Thyroid gland (tissue), 4 donors: ENCODE results near the gene AIPL1. TPM values are rescaled to one million over a fixed set of nuclear protein-coding genes. Genes with fewer than 3 reads are reported as not detected.

Experiments used
- DNase-seq, 2 donors: peaks; one replicate each; pipeline ENCODE4 v3.0.0-alpha.2; 2019
- H3K27ac ChIP-seq, 3 donors: fragments of 200-600 bp; sonication (generic); 1 replicate in 2 of 3; 2 replicates in 1 of 3; pipeline ENCODE4 v1.5.1; 2016 to 2019; ENCODE audit warnings: mild to moderate bottlenecking in 1 of 3, moderate library complexity in 1 of 3
- H3K27me3 ChIP-seq: fragments of 200-600 bp; sonication (generic); one replicate; pipeline ENCODE4 v1.5.1; 2019
- H3K36me3 ChIP-seq, 2 donors: fragments of 200-600 bp; sonication (generic); one replicate each; pipeline ENCODE4 v1.5.1; 2016 to 2019
- H3K4me1 ChIP-seq, 2 donors: fragments of 200-600 bp; sonication (generic); one replicate each; pipeline ENCODE4 v1.5.1; 2017 to 2019
- H3K4me3 ChIP-seq, 3 donors: fragments of 200-600 bp; sonication (generic); replicated peaks in 1 of 3; 1 replicate in 2 of 3; 2 replicates in 1 of 3; pipeline ENCODE4 v1.5.1; 2016; ENCODE audit warnings: mild to moderate bottlenecking in 1 of 3
- H3K9me3 ChIP-seq: fragments of 200-600 bp; sonication (generic); one replicate; pipeline ENCODE4 v1.5.1; 2017
- POLR2A ChIP-seq, 2 donors: fragments of 450-650 bp; IDR thresholded peaks; one replicate each; pipeline ENCODE4 v1.6.1; 2017; ENCODE audit warnings: antibody characterized with exemption in 2 of 2, mild to moderate bottlenecking in 2 of 2, moderate library complexity in 1 of 2
- WGBS, 2 donors: methylation state at CpG; one replicate each; pipeline ENCODE4 v1.1.5; 2017; 5-methylcytosine and 5-hydroxymethylcytosine counted together
- intact Hi-C: fragments of 100-400 bp; cut with DNase I; formaldehyde crosslinking; loops from one replicate; pipeline ENCODE4 v1.15.1; 2023
- total RNA-seq, 4 donors: library from RNA; depleted of rRNA; stranded (reverse); fragments of >200 nt; gene quantifications; one replicate each; pipeline ENCODE4 v1.2.3, GENCODE V29; 2016
- TF ChIP-seq, protein P1 (sequence below), 6 experiments: fragments of 200-600 bp in 3 of 6; fragments of 450-650 bp in 3 of 6; sonication (generic) in 3 of 6; IDR thresholded peaks; one replicate each; pipeline ENCODE4 v1.5.1; 2016 to 2019; ENCODE audit warnings: antibody characterized with exemption in 6 of 6, mild to moderate bottlenecking in 2 of 6, inconsistent platforms in 1 of 6, moderate library complexity in 1 of 6

The AIPL1 gene
- total RNA-seq, 4 donors from 2014 or later: not detected

- no peak overlapping the region for H3K4me3 ChIP-seq
- no peaks in the 10 kb centered on the region for H3K4me1 ChIP-seq
- H3K9me3 ChIP-seq: no peaks in the 10 kb centered on the region
- no peak overlapping the region for H3K27ac ChIP-seq
- WGBS, 2 donors: 76 to 78% methylated on average over 18 to 19 of the region's 19 CpGs
- H3K36me3 ChIP-seq: no peaks in the 10 kb centered on the region
- intact Hi-C loops: loop anchor here (5.0 kb wide), 2 partner anchors 86 to 106 kb away; partner anchors contain the start of gene PITPNM3
- no peak for DNase-seq
- TF ChIP-seq, protein P1, sequence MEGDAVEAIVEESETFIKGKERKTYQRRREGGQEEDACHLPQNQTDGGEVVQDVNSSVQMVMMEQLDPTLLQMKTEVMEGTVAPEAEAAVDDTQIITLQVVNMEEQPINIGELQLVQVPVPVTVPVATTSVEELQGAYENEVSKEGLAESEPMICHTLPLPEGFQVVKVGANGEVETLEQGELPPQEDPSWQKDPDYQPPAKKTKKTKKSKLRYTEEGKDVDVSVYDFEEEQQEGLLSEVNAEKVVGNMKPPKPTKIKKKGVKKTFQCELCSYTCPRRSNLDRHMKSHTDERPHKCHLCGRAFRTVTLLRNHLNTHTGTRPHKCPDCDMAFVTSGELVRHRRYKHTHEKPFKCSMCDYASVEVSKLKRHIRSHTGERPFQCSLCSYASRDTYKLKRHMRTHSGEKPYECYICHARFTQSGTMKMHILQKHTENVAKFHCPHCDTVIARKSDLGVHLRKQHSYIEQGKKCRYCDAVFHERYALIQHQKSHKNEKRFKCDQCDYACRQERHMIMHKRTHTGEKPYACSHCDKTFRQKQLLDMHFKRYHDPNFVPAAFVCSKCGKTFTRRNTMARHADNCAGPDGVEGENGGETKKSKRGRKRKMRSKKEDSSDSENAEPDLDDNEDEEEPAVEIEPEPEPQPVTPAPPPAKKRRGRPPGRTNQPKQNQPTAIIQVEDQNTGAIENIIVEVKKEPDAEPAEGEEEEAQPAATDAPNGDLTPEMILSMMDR (IDR thresholded peaks at IDR 0.05): no peak
- no peak for TF ChIP-seq POLR2A (IDR thresholded peaks at IDR 0.05)
- H3K27me3 ChIP-seq: no peaks in the 10 kb centered on the region
Observed at GRCh38 chr17:6471531-6472465, 36.9 kb upstream of the AIPL1 start.

DNA sequence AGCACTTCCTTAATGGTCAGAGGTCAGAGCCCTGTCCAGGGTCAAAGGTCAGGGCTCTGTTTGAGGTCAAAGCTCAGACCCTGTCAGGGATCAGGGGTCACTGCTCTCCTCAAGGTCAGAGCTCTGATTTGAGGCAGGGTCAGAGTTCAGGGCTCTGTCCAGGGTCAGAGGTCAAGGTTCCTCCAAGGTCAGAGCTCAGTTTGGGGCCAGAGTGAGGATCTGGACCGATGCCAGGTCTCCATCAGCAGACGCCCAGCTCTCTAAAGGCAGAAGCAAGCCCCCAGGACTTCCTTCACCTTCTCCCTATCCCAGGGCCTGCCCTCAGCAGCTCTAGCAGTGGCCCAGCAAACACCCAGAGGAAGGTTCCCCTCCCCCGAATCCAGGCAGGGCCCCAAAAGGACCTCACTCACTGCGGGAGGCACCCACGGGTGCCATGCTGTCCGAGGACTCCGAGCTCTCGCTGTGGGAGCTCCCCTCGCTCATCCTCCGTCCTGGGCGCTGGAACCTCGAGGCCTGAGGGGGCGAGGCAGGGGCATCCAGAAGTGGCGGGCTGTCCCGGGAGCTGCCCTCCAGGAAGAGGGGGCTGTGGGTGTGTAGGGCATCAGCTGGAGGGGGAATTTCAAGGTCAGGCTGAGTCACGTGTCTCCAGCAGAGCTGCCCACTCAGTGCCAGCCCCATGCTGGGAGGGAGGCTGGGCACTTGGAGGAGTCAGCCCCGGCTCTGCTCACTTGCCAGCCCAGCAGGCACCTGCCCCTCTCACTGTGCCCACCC, 36.0 kb upstream of the AIPL1 start:
- DNase-seq: no peak
- Histone ChIP-seq H3K9me3 (no peaks in the 10 kb centered on the region), H3K27ac (no peak overlapping the region), H3K4me3 (no peak overlapping the region), H3K27me3 (no peaks in the 10 kb centered on the region), H3K4me1 (no peaks in the 10 kb centered on the region), H3K36me3 (no peaks in the 10 kb centered on the region)
- TF ChIP-seq, protein P1 (IDR thresholded peaks at IDR 0.05): no peak
- no peak for TF ChIP-seq POLR2A (IDR thresholded peaks at IDR 0.05)
- intact Hi-C loops: loop anchor here (5.0 kb wide), 2 partner anchors 86 to 106 kb away; partner anchors contain the start of gene PITPNM3
- 93 to 94% methylated on average over 3 to 16 of the region's 17 CpGs for WGBS, 2 donors

DNA sequence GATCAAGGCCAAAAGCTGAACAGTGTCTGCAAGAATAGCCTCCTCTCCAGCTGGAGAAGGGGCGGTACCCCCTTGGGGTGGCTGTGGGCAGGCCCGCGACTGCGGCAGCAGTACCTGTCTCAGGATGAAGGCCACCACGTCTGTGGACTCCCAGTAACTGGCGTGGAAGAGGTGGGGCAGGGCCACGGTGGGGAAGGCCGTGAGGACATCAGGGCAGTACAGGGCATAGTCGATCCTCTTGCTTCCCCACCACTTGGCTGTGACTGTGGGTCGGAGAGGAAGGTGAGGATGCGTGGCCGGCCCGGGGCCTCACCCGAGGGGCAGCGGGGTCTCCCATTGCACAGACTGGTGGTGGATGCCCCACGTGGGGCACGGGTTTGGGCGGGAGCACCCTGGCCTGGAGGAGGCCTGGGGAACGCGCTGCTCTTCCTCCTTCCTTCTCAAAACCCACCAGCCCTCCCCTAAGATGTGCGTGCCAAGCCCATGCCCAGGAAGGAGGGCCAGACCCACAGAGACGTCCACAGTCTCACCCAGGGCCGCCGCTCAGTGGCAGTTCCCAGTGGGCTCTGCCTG, 35.3 kb upstream of the AIPL1 start:
- no peaks in the 10 kb centered on the region for H3K36me3 ChIP-seq
- TF ChIP-seq, protein P1 (IDR thresholded peaks at IDR 0.05): no peak
- TF ChIP-seq POLR2A (IDR thresholded peaks at IDR 0.05): no peak
- intact Hi-C loops: loop anchor here (5.0 kb wide), 2 partner anchors 87 to 107 kb away; partner anchors contain the start of gene PITPNM3
- no peak overlapping the region for H3K4me3 ChIP-seq
- no peaks in the 10 kb centered on the region for H3K9me3 ChIP-seq
- WGBS, 2 donors: 86 to 91% methylated on average over 7 to 24 of the region's 24 CpGs
- H3K27ac ChIP-seq: no peak overlapping the region
- no peaks in the 10 kb centered on the region for H3K27me3 ChIP-seq
- no peaks in the 10 kb centered on the region for H3K4me1 ChIP-seq
- no peak for DNase-seq

DNA sequence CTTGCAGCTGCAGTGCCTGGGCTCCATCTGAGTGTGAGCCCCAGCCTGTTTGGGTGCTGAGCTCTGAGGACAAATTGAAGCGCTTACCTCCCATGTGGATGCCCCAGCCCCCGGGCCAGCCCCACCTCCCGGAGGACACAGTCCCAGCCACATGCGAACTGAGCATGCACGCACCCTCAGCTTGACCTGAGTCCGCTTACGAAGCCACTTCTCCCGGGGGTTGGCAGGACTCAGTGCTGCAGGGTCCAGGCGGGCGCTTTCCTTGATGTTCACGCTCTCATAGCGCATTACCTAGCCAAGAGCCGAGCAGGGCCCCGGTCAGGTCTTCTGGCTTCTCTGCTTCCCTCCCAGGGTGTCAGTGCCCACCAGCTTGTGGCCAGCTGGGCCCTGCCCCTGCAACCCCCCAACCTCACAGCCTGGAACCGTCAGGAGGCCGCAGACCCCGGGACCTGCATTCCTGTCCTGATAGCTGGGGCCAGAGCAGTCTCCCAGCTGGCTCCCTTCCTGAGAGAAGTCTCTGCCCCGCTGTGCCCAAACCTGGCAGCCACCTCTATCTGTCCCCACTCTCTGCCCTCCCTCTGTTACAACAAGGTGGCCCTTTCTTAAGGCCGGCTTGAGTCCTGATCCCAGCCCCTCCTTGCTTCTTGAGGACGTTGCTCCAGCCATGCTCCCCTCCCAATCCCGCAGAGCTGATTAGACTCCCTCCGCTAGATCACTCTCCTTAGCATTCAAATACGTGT, 33.3 kb upstream of the AIPL1 start:
- H3K4me1 ChIP-seq: no peaks in the 10 kb centered on the region
- WGBS, 2 donors: 85 to 87% methylated on average over 9 to 12 of the region's 23 CpGs
- DNase-seq: no peak
- H3K27me3 ChIP-seq: no peaks in the 10 kb centered on the region
- H3K4me3 ChIP-seq: no peak overlapping the region
- TF ChIP-seq, protein P1 (IDR thresholded peaks at IDR 0.05): no peak
- TF ChIP-seq POLR2A (IDR thresholded peaks at IDR 0.05): no peak
- intact Hi-C loops: no loop called here
- no peaks in the 10 kb centered on the region for H3K9me3 ChIP-seq
- H3K36me3 ChIP-seq: no peaks in the 10 kb centered on the region
- no peak overlapping the region for H3K27ac ChIP-seq
